ENCODE data around the gene PRKAG3. TPM values are rescaled to one million over a fixed set of nuclear protein-coding genes. Genes with fewer than 3 reads are reported as not detected.
A peak's percentile ranks its signal among the peaks of the same experiment; 100 is the strongest.

PRKAG3 gene
- total and polyA plus RNA-seq, 7 donors, result 9.2 to 187 (median 58.5) TPM

DNA sequence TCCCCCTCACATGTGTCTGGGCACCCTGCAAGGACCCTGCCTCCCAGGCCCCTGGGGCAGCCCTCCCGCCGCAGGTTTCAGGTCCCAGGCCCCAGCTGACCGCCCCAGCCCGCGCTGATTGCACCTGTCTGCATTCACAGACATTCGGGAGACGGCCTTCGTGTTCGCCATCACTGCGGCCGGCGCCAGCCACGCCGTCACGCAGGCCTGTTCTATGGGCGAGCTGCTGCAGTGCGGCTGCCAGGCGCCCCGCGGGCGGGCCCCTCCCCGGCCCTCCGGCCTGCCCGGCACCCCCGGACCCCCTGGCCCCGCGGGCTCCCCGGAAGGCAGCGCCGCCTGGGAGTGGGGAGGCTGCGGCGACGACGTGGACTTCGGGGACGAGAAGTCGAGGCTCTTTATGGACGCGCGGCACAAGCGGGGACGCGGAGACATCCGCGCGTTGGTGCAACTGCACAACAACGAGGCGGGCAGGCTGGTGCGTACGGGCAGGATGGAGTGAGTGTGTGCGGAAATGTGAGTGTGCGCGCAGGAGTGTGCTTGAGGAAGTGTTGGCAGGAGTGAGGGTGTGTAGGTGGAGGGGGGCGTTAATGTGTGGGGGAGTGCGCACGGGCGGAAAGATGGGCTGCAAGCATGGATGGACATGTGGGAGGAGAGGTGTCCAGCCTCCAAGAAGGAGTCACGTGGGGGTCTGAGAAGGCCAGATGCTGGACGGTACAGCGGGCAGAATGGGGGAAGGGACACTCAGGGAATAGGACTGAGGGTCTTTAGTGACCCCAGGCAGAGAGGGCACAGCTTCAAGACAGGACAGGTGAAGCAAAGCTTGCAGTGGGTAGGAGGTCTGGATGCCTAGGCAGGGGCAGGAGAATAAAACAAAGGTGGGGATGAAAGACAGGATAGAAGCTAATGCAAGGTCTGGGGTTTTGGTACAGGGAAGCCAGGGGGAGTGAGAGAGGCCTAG is 40.0 kb upstream of the PRKAG3 start:
- 3% methylated on average over 48 to 60 of the region's 60 CpGs for WGBS, 3 donors
- intact Hi-C loops (cut with DNase I), result no loop called here
- no peaks in the 10 kb centered on the region for H3K36me3 ChIP-seq (ENCODE audit: insufficient read depth in 1 of 2, low read depth in 1 of 2)
- no peak overlapping the region for H3K27ac ChIP-seq
- no peaks in the 10 kb centered on the region for H3K9me3 ChIP-seq
- peaks cover 0 to 57% (median 34%) of the 10 kb centered on the region in 3 donors for H3K27me3 ChIP-seq (ENCODE audit: insufficient read depth in 3 of 3, low read length in 2 of 3)
- H3K4me3 ChIP-seq, result peak overlapping the region; percentile 46
- no peak for DNase-seq
- TF ChIP-seq, protein P1, sequence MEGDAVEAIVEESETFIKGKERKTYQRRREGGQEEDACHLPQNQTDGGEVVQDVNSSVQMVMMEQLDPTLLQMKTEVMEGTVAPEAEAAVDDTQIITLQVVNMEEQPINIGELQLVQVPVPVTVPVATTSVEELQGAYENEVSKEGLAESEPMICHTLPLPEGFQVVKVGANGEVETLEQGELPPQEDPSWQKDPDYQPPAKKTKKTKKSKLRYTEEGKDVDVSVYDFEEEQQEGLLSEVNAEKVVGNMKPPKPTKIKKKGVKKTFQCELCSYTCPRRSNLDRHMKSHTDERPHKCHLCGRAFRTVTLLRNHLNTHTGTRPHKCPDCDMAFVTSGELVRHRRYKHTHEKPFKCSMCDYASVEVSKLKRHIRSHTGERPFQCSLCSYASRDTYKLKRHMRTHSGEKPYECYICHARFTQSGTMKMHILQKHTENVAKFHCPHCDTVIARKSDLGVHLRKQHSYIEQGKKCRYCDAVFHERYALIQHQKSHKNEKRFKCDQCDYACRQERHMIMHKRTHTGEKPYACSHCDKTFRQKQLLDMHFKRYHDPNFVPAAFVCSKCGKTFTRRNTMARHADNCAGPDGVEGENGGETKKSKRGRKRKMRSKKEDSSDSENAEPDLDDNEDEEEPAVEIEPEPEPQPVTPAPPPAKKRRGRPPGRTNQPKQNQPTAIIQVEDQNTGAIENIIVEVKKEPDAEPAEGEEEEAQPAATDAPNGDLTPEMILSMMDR (IDR thresholded peaks at IDR 0.05), result no peak
- no peak for ATAC-seq
- H3K4me1 ChIP-seq, result no peaks in the 10 kb centered on the region

DNA sequence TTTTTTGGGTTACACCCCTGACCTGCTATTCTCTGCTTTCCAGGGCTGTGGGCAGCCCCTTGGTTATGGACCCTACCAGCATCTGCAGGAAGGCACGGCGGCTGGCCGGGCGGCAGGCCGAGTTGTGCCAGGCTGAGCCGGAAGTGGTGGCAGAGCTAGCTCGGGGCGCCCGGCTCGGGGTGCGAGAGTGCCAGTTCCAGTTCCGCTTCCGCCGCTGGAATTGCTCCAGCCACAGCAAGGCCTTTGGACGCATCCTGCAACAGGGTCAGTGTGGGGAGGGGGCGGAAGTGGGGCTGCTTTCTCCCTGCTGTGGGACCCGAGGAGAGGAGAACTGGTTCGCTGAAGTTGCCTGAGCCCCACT is 39.4 kb upstream of the PRKAG3 start:
- no peaks in the 10 kb centered on the region for H3K9me3 ChIP-seq
- ATAC-seq (no peak), DNase-seq (peak in 1 of 2 donors; percentile 39)
- TF ChIP-seq, protein P1 (IDR thresholded peaks at IDR 0.05), result no peak
- intact Hi-C loops (cut with DNase I), result no loop called here
- peaks cover 0 to 56% (median 34%) of the 10 kb centered on the region in 3 donors for H3K27me3 ChIP-seq (ENCODE audit: insufficient read depth in 3 of 3, low read length in 2 of 3)
- 14 to 17% (median 17%) methylated on average over 16 to 18 of the region's 18 CpGs for WGBS, 3 donors
- H3K4me3 ChIP-seq, result peak overlapping the region; percentile 46
- H3K36me3 ChIP-seq (ENCODE audit: insufficient read depth in 1 of 2, low read depth in 1 of 2), result no peaks in the 10 kb centered on the region
- H3K4me1 ChIP-seq, result no peaks in the 10 kb centered on the region
- H3K27ac ChIP-seq, result no peak overlapping the region

DNA sequence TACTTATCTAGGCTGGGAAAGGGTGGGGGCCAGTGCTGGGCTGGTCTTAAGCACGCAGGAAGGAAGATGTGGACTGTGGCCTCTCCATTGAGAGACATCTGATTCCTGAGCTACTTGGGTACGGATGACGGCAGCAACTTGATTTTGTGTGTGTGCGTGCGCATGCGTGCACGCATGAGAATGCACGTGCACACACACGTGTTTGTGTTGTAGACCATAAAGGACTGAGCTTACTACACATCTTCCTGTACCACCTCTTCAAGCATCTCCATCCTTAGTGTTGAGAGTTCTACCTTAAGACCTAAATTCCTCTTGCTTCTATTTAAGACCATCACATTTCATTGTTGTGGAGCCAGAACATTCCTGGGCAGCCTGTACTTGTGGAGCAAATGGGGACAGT is 37.5 kb upstream of the PRKAG3 start:
- 68 to 79% (median 76%) methylated on average over 9 of the region's 9 CpGs for WGBS, 3 donors
- H3K9me3 ChIP-seq, result no peaks in the 10 kb centered on the region
- peak in 1 of 4 donors; percentile 42 for ATAC-seq
- no peak for DNase-seq
- intact Hi-C loops (cut with DNase I), result no loop called here
- no peak overlapping the region for H3K4me3 ChIP-seq
- H3K4me1 ChIP-seq, result no peaks in the 10 kb centered on the region
- peaks cover 0 to 40% (median 30%) of the 10 kb centered on the region in 3 donors for H3K27me3 ChIP-seq (ENCODE audit: insufficient read depth in 3 of 3, low read length in 2 of 3)
- no peaks in the 10 kb centered on the region for H3K36me3 ChIP-seq (ENCODE audit: insufficient read depth in 1 of 2, low read depth in 1 of 2)
- H3K27ac ChIP-seq, result no peak overlapping the region
- TF ChIP-seq, protein P1 (IDR thresholded peaks at IDR 0.05), result no peak

DNA sequence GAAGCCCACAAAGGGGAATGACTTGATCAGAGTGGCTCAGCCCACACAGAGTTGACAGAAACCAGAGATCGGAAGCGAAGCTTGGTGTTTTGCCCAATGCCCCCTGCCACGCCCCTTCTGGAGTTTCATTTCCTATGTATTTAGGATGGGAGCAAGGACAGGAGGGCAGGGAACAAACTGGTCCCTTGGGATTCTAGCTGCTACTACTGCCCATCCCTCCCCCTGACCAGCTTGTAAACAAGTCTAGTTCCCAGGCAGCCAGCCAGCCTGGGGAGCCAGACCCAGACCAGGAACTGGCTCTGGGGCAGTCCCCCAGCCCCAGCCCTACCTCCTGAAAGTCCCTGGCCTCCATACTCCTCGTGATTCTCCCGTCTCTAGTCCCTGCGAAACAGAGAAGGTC is 36.3 kb upstream of the PRKAG3 start:
- Histone ChIP-seq H3K36me3 (ENCODE audit: insufficient read depth in 1 of 2, low read depth in 1 of 2) (no peaks in the 10 kb centered on the region), H3K4me3 (no peak overlapping the region), H3K4me1 (no peaks in the 10 kb centered on the region), H3K27ac (no peak overlapping the region), H3K27me3 (ENCODE audit: insufficient read depth in 3 of 3, low read length in 2 of 3) (peaks cover 0 to 28% (median 22%) of the 10 kb centered on the region in 3 donors), H3K9me3 (no peaks in the 10 kb centered on the region)
- intact Hi-C loops (cut with DNase I), result no loop called here
- DNase-seq (no peak), ATAC-seq (no peak)
- TF ChIP-seq, protein P1 (IDR thresholded peaks at IDR 0.05), result no peak
- 35 to 44% (median 37%) methylated on average over 6 of the region's 6 CpGs for WGBS, 3 donors

Data from psoas muscle (tissue), 8 donors.